HG03354 (cell line): ENCODE results near the gene TMEM214.
"Not testable (repeated sequence)": the region's sequence is repeated elsewhere in the genome, so short reads cannot be mapped to it uniquely, and the experiment has no call there.

Experiments
- ATAC-seq: cut with Tn5 transposase; IDR thresholded peaks from one replicate; pipeline ENCODE4 v1.9.1; 2021; ENCODE audit warnings: mild to moderate bottlenecking; ENCODE audit not compliant: unreplicated experiment, poor library complexity, severe bottlenecking

The TMEM214 gene

GRCh38 chr2:27065128-27065527 lies 32.4 kb downstream of the TMEM214 start:
- ATAC-seq = no peak

GRCh38 chr2:27067385-27067784 lies 34.6 kb downstream of the TMEM214 start:
- ATAC-seq = no peak

GRCh38 chr2:27069436-27069835 lies 36.7 kb downstream of the TMEM214 start:
- no peak for ATAC-seq

- no peak for ATAC-seq
Measured at GRCh38 chr2:27069961-27070618, 37.3 kb downstream of the TMEM214 start.

- ATAC-seq = peak; percentile 20
Measured at GRCh38 chr2:27070653-27071276, 38.0 kb downstream of the TMEM214 start.

GRCh38 chr2:27071277-27071989 lies 38.7 kb downstream of the TMEM214 start, which contains the start of gene OST4:
TSS of gene OST4 (minus strand) at chr2:27071654.
- ATAC-seq = peak; percentile 89

- ATAC-seq = peak; percentile 10
Measured at GRCh38 chr2:27071990-27072830, 39.4 kb downstream of the TMEM214 start.

GRCh38 chr2:27072920-27073319 lies 40.2 kb downstream of the TMEM214 start:
- no peak for ATAC-seq

- ATAC-seq = no peak
Measured at GRCh38 chr2:27073782-27074181, 41.0 kb downstream of the TMEM214 start.

- no peak for ATAC-seq
Measured at GRCh38 chr2:27074738-27075565, 42.2 kb downstream of the TMEM214 start.

- not testable (repeated sequence) for ATAC-seq
Measured at GRCh38 chr2:27075566-27075871, 42.8 kb downstream of the TMEM214 start.

GRCh38 chr2:27076323-27076722 lies 43.6 kb downstream of the TMEM214 start:
- no peak for ATAC-seq

- ATAC-seq = no peak
Measured at GRCh38 chr2:27077231-27077630, 44.5 kb downstream of the TMEM214 start.

GRCh38 chr2:27078267-27079194 lies 45.8 kb downstream of the TMEM214 start, which contains the start of gene EMILIN1:
TSS of gene EMILIN1 (plus strand) at chr2:27078615. CDS start at chr2:27079066, 451 bp downstream.
- ATAC-seq = no peak

GRCh38 chr2:27079233-27080139 lies 46.7 kb downstream of the TMEM214 start:
- no peak for ATAC-seq

GRCh38 chr2:27080140-27080469 lies 47.3 kb downstream of the TMEM214 start:
- ATAC-seq = no peak

GRCh38 chr2:27080603-27080936 lies 47.8 kb downstream of the TMEM214 start:
- ATAC-seq = no peak
